NCI-H2171 treated with DMSO at 0.1 percent for 48 hours (cell line): ENCODE measurements around the gene ROPN1B.

ENCODE experiments used
- DNase-seq: peaks from one replicate; lab custom pipeline; 2025; lab: John Stamatoyannopoulos, UW

ROPN1B gene

GRCh38 chr3:126004692-126005091 lies 35.7 kb downstream of the ROPN1B start:
- no peak for DNase-seq

DNA sequence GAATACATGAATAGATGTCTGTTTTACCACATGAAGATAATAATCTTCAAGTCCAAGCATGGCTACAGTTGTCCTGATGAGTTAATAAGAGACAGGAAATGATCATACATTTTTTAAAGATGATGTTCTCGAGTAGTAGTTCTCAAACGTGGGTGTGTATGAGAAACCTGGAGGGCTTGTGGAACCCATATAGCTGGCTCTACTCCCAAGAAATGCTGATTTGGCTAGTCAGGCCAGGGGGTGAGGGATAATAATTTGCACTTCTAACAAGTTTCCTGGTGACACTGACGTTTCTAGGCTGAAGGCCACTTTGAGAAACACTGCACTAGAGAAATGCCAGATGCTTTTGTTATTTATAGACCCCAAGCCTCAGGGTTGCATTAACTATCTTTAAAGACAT lies 37.0 kb downstream of the ROPN1B start:
- no peak for DNase-seq

DNA sequence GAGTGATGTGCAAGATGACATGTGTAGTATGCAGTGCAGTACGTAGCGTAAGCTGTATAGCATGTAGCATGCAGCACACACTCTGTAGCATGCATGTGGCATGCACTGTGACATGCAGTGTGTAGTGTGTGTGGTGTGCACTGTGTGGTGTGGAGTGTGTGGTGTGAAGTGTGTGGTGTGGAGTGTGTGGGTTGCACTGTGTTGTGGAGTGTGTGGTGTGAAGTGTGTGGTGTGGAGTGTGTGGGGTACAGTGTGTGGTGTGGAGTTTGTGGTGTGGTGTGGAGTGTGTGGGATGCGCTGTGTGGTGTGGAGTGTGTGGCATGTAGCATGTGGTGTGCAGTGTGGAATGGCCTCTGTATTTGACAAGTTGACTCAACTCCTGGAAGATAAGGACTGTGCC lies 39.2 kb downstream of the ROPN1B start:
- no peak for DNase-seq

- DNase-seq: no peak
Observed at GRCh38 chr3:126009181-126009580, 40.2 kb downstream of the ROPN1B start.

DNA sequence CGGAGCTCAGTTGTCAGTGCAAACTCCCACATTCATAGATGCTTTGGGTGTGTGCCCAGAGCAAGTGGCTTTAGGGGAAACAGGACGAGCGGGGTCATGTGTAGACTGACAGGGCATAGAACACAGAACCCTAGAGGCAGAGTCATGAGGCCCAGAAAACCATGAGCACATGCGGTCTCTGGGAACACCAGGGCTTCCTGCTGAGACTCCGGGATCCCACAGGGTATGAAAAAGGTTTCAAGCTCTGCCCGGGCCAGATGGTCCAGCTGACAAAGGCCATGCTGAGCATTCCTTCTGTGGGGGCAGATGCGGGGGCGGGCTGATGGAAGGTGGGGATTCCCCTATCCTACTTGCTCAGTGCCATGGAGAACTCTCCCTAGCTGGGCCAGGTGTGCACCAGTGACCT lies 44.8 kb downstream of the ROPN1B start:
- DNase-seq: peak; percentile 65

- no peak for DNase-seq
Observed at GRCh38 chr3:126014252-126014651, 45.3 kb downstream of the ROPN1B start.

DNA sequence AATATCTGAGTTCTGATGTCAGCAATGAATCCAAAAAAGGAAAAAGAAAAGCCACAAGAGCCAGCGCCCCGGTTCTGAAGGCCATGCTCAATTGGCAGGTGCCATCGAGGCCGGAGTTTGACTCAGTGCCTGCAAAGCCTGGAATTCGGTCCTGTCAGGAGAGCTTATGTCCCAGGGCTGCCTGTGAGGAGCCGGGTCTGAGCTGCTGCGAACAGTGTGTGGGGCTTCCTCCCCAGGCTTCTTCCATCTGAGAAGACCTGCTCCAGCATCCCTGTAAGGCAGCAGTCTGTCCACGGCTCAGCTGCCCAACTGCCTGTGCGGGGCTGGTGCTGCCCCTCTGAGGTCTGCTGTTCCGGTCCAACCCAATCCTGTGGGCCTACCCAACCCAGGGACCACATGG lies 46.1 kb downstream of the ROPN1B start:
- DNase-seq: no peak

- no peak for DNase-seq
Observed at GRCh38 chr3:126016616-126017015, 47.6 kb downstream of the ROPN1B start.

DNA sequence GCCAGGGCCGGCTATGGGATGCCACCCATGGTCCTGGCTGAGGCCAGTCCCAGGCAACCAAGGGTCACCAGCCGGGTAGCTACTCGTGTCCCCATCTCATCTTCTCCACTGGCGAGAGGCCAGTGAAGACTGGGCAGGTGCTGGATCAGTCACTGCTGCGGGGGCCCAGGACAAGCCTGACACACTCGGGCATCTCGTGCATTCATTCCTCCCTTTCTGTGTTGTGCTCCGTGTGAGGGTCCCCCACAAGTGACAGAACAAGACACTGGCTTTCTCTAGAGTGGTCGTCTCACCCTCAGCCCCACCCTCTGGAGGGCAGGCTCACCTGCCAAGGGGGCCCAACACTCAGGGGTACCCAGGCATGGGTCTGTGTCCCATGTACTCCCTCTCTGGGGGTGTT lies 48.4 kb downstream of the ROPN1B start:
- DNase-seq: no peak

GRCh38 chr3:126018545-126018944 lies 49.6 kb downstream of the ROPN1B start:
- no peak for DNase-seq

- no peak for DNase-seq
Observed at GRCh38 chr3:126018995-126019394, 50.0 kb downstream of the ROPN1B start.

DNA sequence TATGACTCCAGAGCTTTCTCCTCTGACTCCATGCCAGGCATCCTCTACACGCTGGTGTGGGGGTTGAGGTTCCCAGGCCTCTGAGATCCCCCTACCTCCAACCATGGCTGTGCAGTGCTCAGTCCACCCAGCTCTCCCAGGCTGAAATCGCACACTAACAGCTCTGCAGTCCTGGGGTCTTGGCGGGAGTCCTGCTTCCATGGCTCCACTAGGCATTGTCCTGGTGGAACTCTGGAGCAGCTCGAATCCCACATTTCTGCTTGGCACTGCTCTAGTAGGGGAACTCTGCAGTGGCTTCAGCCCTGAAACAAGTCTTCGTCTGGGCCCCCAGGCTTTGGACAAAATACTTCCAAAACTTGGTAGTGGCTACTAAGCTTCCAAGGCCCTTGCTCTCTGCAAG lies 50.7 kb downstream of the ROPN1B start:
- no peak for DNase-seq

- DNase-seq: no peak
Observed at GRCh38 chr3:126021224-126021623, 52.2 kb downstream of the ROPN1B start.

DNA sequence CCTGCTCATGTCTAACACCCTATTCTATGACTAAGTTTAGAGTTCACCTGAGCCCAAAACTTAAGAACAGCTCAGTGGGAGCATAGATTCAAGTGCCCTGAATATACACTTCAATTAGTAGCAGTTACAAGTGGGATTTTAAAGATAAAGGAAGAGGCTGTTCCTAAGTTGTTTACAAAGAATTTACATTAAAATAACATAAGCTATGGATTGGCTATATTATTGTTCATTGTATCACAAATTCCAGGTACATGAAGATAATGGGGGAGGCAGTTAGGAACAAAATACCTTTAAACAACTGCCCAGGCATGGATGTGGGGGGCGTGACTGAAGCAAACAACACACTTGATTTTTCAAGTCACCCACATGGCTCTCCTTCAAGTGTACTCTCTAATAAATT lies 52.7 kb downstream of the ROPN1B start:
- DNase-seq: no peak

DNA sequence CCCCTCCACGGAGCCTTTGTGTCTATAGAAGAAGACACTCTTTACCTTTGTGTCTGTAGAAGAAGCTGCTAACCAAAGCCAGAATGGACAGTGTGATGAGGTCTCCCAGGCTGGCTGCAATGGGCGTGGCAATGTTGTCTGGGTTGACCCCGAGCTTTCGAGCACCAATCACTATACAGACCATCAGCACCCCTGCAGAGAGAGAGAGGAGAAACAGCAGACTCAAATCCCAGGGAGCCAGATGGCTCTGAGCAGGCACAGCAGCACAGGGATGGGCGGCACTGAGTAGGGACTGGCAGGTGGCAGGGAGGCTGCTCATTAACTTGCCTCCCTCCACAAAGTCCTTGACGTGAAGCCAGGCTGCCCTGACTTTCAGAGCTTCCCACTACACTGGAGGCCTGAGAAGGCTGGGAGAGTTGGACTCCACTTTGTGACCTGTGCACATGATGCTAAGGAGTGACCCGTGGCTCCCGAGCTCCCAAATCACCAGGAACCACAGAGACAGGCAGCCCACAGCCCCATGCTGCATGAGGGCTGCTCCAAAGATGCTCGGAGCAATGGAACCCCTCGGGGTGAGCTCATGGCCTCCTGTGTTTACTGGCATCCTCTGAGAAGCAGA lies 53.9 kb downstream of the ROPN1B start:
- peak; percentile 84 for DNase-seq

DNA sequence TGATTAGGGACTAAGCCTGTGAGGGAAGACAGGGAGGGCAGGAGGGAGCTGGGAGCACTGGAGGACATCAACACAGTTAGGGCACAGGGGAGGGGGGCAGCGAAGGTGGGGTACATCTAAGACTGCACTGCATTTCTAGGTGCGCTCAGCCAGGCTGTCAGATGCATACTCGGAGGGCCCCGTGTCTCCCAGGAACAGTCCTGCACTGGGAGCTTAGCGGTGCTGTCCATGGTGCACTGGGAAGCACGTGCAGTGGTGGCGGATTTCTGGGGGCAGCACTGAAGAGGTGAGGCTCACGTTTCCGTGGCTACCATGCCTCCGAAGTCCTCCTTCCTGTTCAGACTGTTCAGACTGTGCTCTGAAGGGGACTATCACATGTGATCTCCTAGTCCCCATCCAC lies 54.4 kb downstream of the ROPN1B start:
- DNase-seq: no peak

DNA sequence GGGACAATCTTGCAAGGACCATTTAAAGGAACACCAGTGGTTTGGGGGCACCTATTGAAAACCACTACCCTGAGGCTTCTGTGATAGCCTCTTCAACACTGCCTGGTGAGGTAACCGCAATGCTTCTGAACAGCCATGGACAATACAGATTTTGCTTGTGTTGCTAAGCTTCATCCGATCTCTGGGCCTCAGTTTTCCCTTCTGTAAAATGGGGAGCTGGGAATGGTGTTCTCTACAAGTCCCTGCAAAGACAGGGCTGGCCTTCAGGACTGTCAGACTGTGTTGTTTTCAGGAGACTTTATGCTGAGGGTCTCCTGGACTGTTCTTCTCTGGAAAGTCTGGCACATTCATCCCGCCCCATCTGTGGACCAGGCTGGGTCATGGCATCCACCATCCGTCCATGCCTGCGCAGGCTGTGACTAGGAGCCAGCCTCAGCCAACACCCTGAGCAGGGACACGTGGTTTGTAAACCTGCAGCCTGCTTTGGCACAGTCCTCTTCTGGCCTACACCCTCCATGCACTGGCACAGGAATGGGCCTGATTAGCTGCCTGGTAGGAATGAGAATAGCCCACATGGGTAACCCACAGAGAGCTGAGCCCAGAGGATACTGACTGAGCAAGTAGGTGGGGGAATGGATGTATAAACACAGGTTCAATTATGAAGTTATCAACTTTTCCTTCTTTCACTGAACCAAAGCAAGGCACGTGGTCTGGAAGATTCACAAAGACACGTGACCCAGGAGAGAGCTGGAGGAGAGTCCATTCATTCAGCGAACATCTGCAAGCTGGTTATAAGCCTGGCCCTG lies 55.3 kb downstream of the ROPN1B start:
- no peak for DNase-seq

- peak; percentile 20 for DNase-seq
Observed at GRCh38 chr3:126025116-126025729, 56.2 kb downstream of the ROPN1B start.

- DNase-seq: no peak
Observed at GRCh38 chr3:126025862-126026261, 56.9 kb downstream of the ROPN1B start.

- no peak for DNase-seq
Observed at GRCh38 chr3:126026277-126026751, 57.3 kb downstream of the ROPN1B start.

DNA sequence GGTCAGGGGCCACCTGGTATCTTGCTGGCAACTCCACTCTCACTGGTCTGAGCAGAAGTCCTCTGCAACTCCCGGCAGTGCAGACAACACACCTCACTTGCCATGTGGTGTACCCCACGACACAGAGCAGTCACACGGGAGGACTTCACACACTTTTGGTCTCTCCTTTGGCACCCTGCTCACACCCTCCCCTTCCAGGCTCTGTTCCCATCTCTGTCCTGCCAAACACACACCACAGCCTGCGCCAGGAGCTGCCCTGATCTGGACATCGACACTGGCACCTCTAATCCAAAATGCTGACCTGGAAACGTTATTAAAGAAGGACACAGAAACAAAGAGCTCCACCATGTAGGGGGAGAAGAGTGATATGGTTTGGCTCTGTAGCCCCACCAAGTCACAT lies 57.8 kb downstream of the ROPN1B start:
- no peak for DNase-seq

GRCh38 chr3:126028096-126028495 lies 59.1 kb downstream of the ROPN1B start:
- DNase-seq: no peak

- DNase-seq: no peak
Observed at GRCh38 chr3:126029241-126029640, 60.3 kb downstream of the ROPN1B start.
